ENCODE measurements around the gene AUP1.

DNA sequence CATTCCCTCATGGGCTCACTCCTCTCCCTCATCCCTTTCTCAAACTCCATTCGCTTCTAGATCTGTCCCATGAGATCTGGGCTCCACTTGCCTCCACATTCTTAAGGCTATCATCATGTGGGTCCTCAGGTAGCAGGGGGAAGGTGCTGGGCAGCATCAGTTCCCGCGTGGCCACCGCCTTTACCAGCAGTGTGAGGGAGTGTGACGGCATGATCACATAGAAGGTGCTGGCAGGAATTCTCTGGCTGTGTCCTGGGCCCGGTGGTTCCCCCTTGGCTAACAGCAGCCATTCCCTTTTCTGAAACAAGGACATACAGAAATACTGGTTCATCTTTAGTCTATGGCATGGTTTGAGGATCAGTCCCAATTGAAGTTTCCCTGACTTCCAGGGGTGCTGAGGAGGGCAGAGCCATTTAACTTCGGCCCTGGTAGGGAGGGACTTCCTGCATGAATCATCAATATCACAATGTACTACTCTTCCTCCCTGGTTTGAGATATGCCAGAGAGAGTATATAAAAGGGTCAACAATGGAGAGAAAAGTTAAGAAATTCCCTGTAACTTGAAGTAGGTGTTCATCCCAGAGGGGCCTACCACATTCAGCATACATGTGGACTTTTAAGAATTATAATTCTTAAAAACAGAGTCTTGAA is 32.7 kb upstream of the AUP1 start:
- TF ChIP-seq, protein P1, sequence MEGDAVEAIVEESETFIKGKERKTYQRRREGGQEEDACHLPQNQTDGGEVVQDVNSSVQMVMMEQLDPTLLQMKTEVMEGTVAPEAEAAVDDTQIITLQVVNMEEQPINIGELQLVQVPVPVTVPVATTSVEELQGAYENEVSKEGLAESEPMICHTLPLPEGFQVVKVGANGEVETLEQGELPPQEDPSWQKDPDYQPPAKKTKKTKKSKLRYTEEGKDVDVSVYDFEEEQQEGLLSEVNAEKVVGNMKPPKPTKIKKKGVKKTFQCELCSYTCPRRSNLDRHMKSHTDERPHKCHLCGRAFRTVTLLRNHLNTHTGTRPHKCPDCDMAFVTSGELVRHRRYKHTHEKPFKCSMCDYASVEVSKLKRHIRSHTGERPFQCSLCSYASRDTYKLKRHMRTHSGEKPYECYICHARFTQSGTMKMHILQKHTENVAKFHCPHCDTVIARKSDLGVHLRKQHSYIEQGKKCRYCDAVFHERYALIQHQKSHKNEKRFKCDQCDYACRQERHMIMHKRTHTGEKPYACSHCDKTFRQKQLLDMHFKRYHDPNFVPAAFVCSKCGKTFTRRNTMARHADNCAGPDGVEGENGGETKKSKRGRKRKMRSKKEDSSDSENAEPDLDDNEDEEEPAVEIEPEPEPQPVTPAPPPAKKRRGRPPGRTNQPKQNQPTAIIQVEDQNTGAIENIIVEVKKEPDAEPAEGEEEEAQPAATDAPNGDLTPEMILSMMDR (conservative IDR thresholded peaks at IDR 0.05 in 1 of 2, IDR thresholded peaks at IDR 0.05 in 1 of 2; ENCODE audit: extremely low read depth in 1 of 2, insufficient read depth in 1 of 2, low read depth in 1 of 2, low read length in 2 of 2): no peak
- TF ChIP-seq EZH2 (IDR thresholded peaks at IDR 0.05; ENCODE audit: borderline replicate concordance, low read length): no peak

All from mammary epithelial cell (primary cell).